OCI-LY1 (cell line): Measurements from ENCODE around the gene CDK18.

Experiments
- H2AFZ ChIP-seq: fragments of 200-600 bp; sonication (generic), shearing (Covaris generic); 2 replicates; pipeline ENCODE4 v1.6.0; 2014; ENCODE audit warnings: antibody characterized with exemption, mild to moderate bottlenecking, low read length
- H3F3A ChIP-seq: fragments of 200-600 bp; sonication (generic), shearing (Covaris generic); 2 replicates; pipeline ENCODE4 v1.6.0; 2014; ENCODE audit warnings: mild to moderate bottlenecking, antibody characterized with exemption, low read length, moderate library complexity; ENCODE audit not compliant: insufficient read depth
- H3K27ac ChIP-seq: fragments of 200-600 bp; sonication (generic); 2 replicates; pipeline ENCODE4 v1.5.1; 2014; ENCODE audit warnings: low read length, mixed run types, mild to moderate bottlenecking, low read depth; ENCODE audit not compliant: poor library complexity, severe bottlenecking
- H3K27me3 ChIP-seq: fragments of 200-600 bp; sonication (generic); 2 replicates; pipeline ENCODE4 v1.6.0; 2014; ENCODE audit warnings: antibody characterized with exemption, mild to moderate bottlenecking, low read length, moderate library complexity; ENCODE audit not compliant: insufficient read depth
- H3K36me3 ChIP-seq: fragments of 200-600 bp; sonication (generic); 2 replicates; pipeline ENCODE4 v1.6.1; 2014; ENCODE audit warnings: mild to moderate bottlenecking, antibody characterized with exemption, low read length, moderate library complexity, mixed read lengths; ENCODE audit not compliant: insufficient read depth
- H3K4me1 ChIP-seq: fragments of 200-600 bp; sonication (generic); 2 replicates; pipeline ENCODE4 v1.5.1; 2014; ENCODE audit warnings: mild to moderate bottlenecking, low read length, moderate library complexity; ENCODE audit not compliant: insufficient read depth, severe bottlenecking
- H3K4me2 ChIP-seq: fragments of 200-600 bp; sonication (generic), shearing (Covaris generic); 2 replicates; pipeline ENCODE4 v1.6.1; 2014; ENCODE audit warnings: low read length
- H3K4me3 ChIP-seq: fragments of 200-600 bp; sonication (generic); 2 replicates; pipeline ENCODE4 v1.5.1; 2014; ENCODE audit warnings: low read length, low read depth, mild to moderate bottlenecking, mixed read lengths; ENCODE audit not compliant: poor library complexity, severe bottlenecking
- H3K79me2 ChIP-seq: fragments of 200-600 bp; shearing (Covaris generic); 2 replicates; pipeline ENCODE4 v1.6.1; 2016; ENCODE audit warnings: mixed run types, low read length, mixed read lengths; ENCODE audit not compliant: insufficient read depth
- H3K9ac ChIP-seq: fragments of 200-600 bp; sonication (generic), shearing (Covaris generic); 2 replicates; pipeline ENCODE4 v1.6.1; 2014; ENCODE audit warnings: mild to moderate bottlenecking, low read length, mixed read lengths
- H3K9me2 ChIP-seq: fragments of 200-600 bp; sonication (generic), shearing (Covaris generic); 2 replicates; pipeline ENCODE4 v1.6.1; 2014; ENCODE audit warnings: low read depth, mild to moderate bottlenecking, low read length, mixed read lengths
- H3K9me3 ChIP-seq: fragments of 200-600 bp; shearing (Covaris generic); 2 replicates; pipeline ENCODE4 v1.6.1; 2014; ENCODE audit warnings: low read length, mixed read lengths
- H4K20me1 ChIP-seq: fragments of 200-600 bp; sonication (generic), shearing (Covaris generic); 2 replicates; pipeline ENCODE4 v1.6.0; 2016; ENCODE audit warnings: mild to moderate bottlenecking, low read length; ENCODE audit not compliant: insufficient read depth
- CTCF ChIP-seq: fragments of 200-600 bp; sonication (generic), shearing (Covaris generic); IDR thresholded peaks from 2 replicates; pipeline ENCODE4 v1.5.1; 2017; ENCODE audit warnings: mild to moderate bottlenecking, antibody characterized with exemption, low read length, moderate library complexity, mixed read lengths
- EZH2 ChIP-seq: fragments of 200-600 bp; sonication (generic), shearing (Covaris generic); IDR thresholded peaks from 2 replicates; pipeline ENCODE4 v1.8.0; 2017; ENCODE audit warnings: borderline replicate concordance, mixed run types, mild to moderate bottlenecking, antibody characterized with exemption, low read length, moderate library complexity, mixed read lengths

Gene CDK18

DNA sequence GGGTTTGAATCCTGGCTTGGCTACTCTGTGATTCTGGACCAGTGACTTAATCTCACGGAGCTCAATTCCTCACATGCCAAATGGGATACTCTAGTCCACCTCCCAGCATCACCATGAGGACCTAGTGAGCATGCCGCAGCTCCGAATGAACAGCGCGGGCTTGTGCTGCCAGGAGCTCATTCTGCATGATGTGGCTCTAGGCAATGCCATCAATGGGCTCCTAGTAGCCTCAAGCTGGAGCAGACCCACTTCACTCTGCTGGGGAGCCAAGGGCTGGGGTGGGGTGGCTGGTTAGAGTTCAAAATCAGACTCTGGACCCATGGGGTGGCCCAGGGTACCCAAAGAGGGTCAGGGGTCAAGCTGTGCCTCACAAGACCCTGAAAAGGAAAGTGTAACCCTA, 41.5 kb downstream of the CDK18 start:
- TF ChIP-seq CTCF (no peak), EZH2 (no peak)
- no peaks in the 10 kb centered on the region for H3K9me2 ChIP-seq
- H3K9ac ChIP-seq = no peak overlapping the region
- H3K79me2 ChIP-seq = no peaks in the 10 kb centered on the region
- H4K20me1 ChIP-seq = no peaks in the 10 kb centered on the region
- no peaks in the 10 kb centered on the region for H3K36me3 ChIP-seq
- H3K4me2 ChIP-seq = no peak overlapping the region
- no peaks in the 10 kb centered on the region for H3K4me1 ChIP-seq
- H3K4me3 ChIP-seq = no peak overlapping the region
- 0 out of 2 replicates have a peak, but pooled peaks cover 3% of the 10 kb centered on the region for H3K27me3 ChIP-seq
- H3K9me3 ChIP-seq = no peaks in the 10 kb centered on the region
- no peak overlapping the region for H2AFZ ChIP-seq
- H3F3A ChIP-seq = no peaks in the 10 kb centered on the region
- H3K27ac ChIP-seq = no peak overlapping the region

DNA sequence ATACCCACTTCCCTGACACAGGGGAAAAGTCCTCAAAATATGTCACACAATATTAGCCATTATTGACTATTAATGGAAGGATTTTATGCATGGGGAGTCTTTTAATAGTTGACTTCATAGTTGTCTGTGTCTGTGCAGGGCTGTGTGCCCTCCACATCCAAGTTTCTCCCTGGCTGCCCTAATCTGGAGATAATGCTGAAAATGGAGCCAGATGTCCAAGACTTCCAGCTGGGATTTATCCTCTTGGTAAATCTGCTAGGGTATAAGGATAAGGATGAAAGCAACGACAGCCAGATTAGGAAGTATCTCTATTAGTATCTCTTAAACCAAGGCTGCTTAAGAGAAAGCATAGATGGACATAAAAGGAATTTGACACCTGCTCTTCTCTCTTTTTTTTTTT, 42.1 kb downstream of the CDK18 start:
- Histone ChIP-seq H3K9me2 (no peaks in the 10 kb centered on the region), H3K9ac (no peak overlapping the region), H2AFZ (no peak overlapping the region), H3K9me3 (no peaks in the 10 kb centered on the region), H3K4me1 (no peaks in the 10 kb centered on the region), H3K79me2 (no peaks in the 10 kb centered on the region), H3K4me3 (no peak overlapping the region), H3K4me2 (no peak overlapping the region), H4K20me1 (no peaks in the 10 kb centered on the region), H3K27me3 (no peaks in the 10 kb centered on the region), H3F3A (no peaks in the 10 kb centered on the region), H3K36me3 (no peaks in the 10 kb centered on the region), H3K27ac (no peak overlapping the region)
- TF ChIP-seq EZH2 (no peak), CTCF (no peak)

- TF ChIP-seq CTCF (no peak), EZH2 (no peak)
- H3K4me1 ChIP-seq = no peaks in the 10 kb centered on the region
- no peaks in the 10 kb centered on the region for H3K27me3 ChIP-seq
- no peaks in the 10 kb centered on the region for H4K20me1 ChIP-seq
- no peaks in the 10 kb centered on the region for H3F3A ChIP-seq
- no peaks in the 10 kb centered on the region for H3K9me2 ChIP-seq
- H2AFZ ChIP-seq = no peak overlapping the region
- no peak overlapping the region for H3K4me2 ChIP-seq
- no peaks in the 10 kb centered on the region for H3K9me3 ChIP-seq
- H3K4me3 ChIP-seq = no peak overlapping the region
- no peaks in the 10 kb centered on the region for H3K79me2 ChIP-seq
- H3K9ac ChIP-seq = no peak overlapping the region
- no peaks in the 10 kb centered on the region for H3K36me3 ChIP-seq
- no peak overlapping the region for H3K27ac ChIP-seq
These were observed 43.7 kb downstream of the CDK18 start for GRCh38 chr1:205547936-205548827.
